DND-41 (cell line): ENCODE data around the gene AGO4.

Experiments used
- ATAC-seq: fragments of 200-7000 bp; cut with Tn5 transposase; 3 replicates; pipeline ENCODE4 v1.9.1; 2021; ENCODE audit warnings: low read depth; ENCODE audit not compliant: insufficient read depth
- DNase-seq: peaks from one replicate; pipeline ENCODE4 v3.0.0-alpha.2; 2020
- H2AFZ ChIP-seq: 2 replicates; pipeline ENCODE4 v1.6.0; 2012; ENCODE audit warnings: low read depth, low read length
- H3K27ac ChIP-seq: 2 replicates; pipeline ENCODE4 v1.5.1; 2012; ENCODE audit warnings: low read length, inconsistent platforms
- H3K27me3 ChIP-seq: fragments of 200-600 bp; sonication (generic); 2 replicates; pipeline ENCODE4 v1.6.0; 2012; ENCODE audit warnings: low read length, mild to moderate bottlenecking, inconsistent platforms; ENCODE audit not compliant: insufficient read depth, poor library complexity
- H3K36me3 ChIP-seq: 2 replicates; pipeline ENCODE4 v1.5.1; 2012; ENCODE audit warnings: low read length, inconsistent platforms; ENCODE audit not compliant: insufficient read depth
- H3K4me1 ChIP-seq: 2 replicates; pipeline ENCODE4 v1.5.1; 2012; ENCODE audit warnings: mild to moderate bottlenecking, low read length; ENCODE audit not compliant: insufficient read depth
- H3K4me2 ChIP-seq: 2 replicates; pipeline ENCODE4 v1.6.0; 2012; ENCODE audit warnings: mild to moderate bottlenecking, moderate library complexity, low read length, inconsistent platforms; ENCODE audit not compliant: insufficient read depth
- H3K4me3 ChIP-seq, 2 experiments: fragments of 200-600 bp in 1 of 2; shearing (Covaris generic) in 1 of 2; 2 replicates each; pipeline ENCODE4 v1.5.1; 2012 to 2016; ENCODE audit warnings: inconsistent platforms in 2 of 2, low read length in 2 of 2, mild to moderate bottlenecking in 2 of 2, low read depth in 1 of 2, moderate library complexity in 1 of 2
- H3K79me2 ChIP-seq: 2 replicates; pipeline ENCODE4 v1.6.0; 2012; ENCODE audit warnings: low read length, inconsistent platforms; ENCODE audit not compliant: insufficient read depth
- H3K9ac ChIP-seq: 2 replicates; pipeline ENCODE4 v1.6.0; 2012; ENCODE audit warnings: low read depth, mild to moderate bottlenecking, inconsistent platforms, low read length, moderate library complexity
- H3K9me3 ChIP-seq: 2 replicates; pipeline ENCODE4 v1.5.1; 2012; ENCODE audit warnings: low read length, moderate library complexity, mild to moderate bottlenecking, inconsistent platforms; ENCODE audit not compliant: insufficient read depth, severe bottlenecking
- H4K20me1 ChIP-seq: 2 replicates; pipeline ENCODE4 v1.6.0; 2012; ENCODE audit warnings: low read length; ENCODE audit not compliant: insufficient read depth
- EZH2 ChIP-seq: IDR thresholded peaks from 3 replicates; pipeline ENCODE4 v1.6.1; 2012; ENCODE audit warnings: borderline replicate concordance, low read depth, mild to moderate bottlenecking, moderate library complexity, low read length, inconsistent platforms; ENCODE audit not compliant: severe bottlenecking
- TF ChIP-seq, protein P1 (sequence below): IDR thresholded peaks from 2 replicates; pipeline ENCODE4 v1.5.1; 2012; ENCODE audit warnings: borderline replicate concordance, low read length, moderate library complexity, mild to moderate bottlenecking; ENCODE audit not compliant: poor library complexity, severe bottlenecking; ENCODE audit errors: extremely low read depth

The AGO4 gene

DNA sequence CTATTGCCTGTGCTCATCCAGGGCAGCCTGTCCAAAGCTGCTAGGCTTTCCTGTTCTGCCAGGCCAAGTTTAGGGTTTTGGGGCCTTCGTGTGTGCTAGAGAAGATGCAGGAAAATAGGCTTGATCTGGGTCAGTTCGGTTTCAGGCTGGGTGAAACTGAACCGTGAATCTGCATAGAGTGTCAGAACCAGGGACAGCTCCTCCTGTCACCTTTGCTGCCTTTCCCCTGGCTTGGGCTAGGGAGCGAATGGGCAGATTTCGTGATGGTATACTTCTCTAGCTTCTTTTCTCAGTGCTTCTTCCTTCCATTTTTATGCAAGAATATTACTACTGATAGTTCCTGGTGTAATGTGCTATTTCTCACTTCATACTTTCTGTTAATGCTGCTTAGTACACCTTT, 69.2 kb downstream of the AGO4 start:
- H3K79me2 ChIP-seq: no peaks in the 10 kb centered on the region
- TF ChIP-seq EZH2: no peak
- TF ChIP-seq, protein P1, sequence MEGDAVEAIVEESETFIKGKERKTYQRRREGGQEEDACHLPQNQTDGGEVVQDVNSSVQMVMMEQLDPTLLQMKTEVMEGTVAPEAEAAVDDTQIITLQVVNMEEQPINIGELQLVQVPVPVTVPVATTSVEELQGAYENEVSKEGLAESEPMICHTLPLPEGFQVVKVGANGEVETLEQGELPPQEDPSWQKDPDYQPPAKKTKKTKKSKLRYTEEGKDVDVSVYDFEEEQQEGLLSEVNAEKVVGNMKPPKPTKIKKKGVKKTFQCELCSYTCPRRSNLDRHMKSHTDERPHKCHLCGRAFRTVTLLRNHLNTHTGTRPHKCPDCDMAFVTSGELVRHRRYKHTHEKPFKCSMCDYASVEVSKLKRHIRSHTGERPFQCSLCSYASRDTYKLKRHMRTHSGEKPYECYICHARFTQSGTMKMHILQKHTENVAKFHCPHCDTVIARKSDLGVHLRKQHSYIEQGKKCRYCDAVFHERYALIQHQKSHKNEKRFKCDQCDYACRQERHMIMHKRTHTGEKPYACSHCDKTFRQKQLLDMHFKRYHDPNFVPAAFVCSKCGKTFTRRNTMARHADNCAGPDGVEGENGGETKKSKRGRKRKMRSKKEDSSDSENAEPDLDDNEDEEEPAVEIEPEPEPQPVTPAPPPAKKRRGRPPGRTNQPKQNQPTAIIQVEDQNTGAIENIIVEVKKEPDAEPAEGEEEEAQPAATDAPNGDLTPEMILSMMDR: no peak
- H3K4me3 ChIP-seq: no peak overlapping the region
- peak; percentile 44 for DNase-seq
- no peaks in the 10 kb centered on the region for H3K9me3 ChIP-seq
- no peaks in the 10 kb centered on the region for H4K20me1 ChIP-seq
- no peak overlapping the region for H3K9ac ChIP-seq
- no peaks in the 10 kb centered on the region for H3K27me3 ChIP-seq
- H3K36me3 ChIP-seq: no peaks in the 10 kb centered on the region
- H3K4me1 ChIP-seq: no peaks in the 10 kb centered on the region
- peak; percentile 79 for ATAC-seq
- no peak overlapping the region for H3K4me2 ChIP-seq
- no peak overlapping the region for H2AFZ ChIP-seq
- H3K27ac ChIP-seq: no peak overlapping the region

DNA sequence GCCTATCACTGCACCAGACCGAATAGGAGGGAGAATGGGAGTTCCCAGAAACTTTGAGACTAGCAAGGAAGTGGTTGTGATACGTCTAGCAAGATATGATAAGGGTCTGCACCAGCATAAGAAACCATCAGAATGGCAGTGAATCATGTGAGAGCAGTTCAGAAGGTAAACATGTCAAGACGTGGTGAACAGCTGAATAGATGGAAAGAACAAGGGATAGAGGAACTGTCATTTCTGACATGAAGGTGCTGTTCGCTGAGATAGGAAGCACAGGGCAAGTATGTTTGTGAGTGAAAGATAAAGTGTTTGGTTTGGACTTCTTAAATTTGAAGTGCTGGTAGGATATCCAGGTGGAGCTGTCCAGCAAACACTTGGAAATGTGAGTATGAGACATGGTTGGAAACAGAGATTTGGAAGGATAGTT, 74.0 kb downstream of the AGO4 start:
- no peak overlapping the region for H3K4me2 ChIP-seq
- peaks cover 6% of the 10 kb centered on the region; the same call in 1 of the 2 replicates for H3K36me3 ChIP-seq
- H3K9ac ChIP-seq: no peak overlapping the region
- H3K27ac ChIP-seq: no peak overlapping the region
- no peak for TF ChIP-seq EZH2
- TF ChIP-seq, protein P1: no peak
- no peaks in the 10 kb centered on the region for H3K27me3 ChIP-seq
- no peaks in the 10 kb centered on the region for H3K9me3 ChIP-seq
- no peak overlapping the region for H2AFZ ChIP-seq
- peaks cover 24% of the 10 kb centered on the region for H4K20me1 ChIP-seq
- ATAC-seq: no peak
- H3K4me3 ChIP-seq: no peak overlapping the region
- peaks cover 38% of the 10 kb centered on the region for H3K79me2 ChIP-seq
- H3K4me1 ChIP-seq: peaks cover 37% of the 10 kb centered on the region
- no peak for DNase-seq

DNA sequence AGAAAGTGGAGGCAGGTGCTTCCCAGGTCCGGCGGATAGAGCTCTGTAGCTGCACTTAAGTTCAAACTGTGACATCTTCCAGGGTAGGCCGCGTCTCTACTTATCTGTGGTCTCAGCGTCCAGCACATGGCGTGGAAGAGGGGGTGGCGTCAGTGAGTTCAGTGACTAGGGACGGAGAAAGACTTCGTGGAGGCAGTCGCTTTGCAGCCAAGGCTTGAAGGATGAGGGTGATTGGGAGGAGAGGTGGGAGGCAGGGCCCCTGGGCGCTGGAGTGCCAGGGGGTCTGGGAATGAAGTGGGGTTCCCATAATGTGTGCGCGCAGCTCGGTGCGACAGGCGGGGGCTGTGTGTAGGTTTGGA, 74.7 kb downstream of the AGO4 start:
- H3K9ac ChIP-seq: peak overlapping the region; percentile 91; the same call in 1 of the 2 replicates
- H3K4me1 ChIP-seq: peaks cover 37% of the 10 kb centered on the region
- 0 out of 2 replicates have a peak overlapping the region, but pooled peaks have one; percentile 34 for H3K27ac ChIP-seq
- peaks cover 45% of the 10 kb centered on the region for H3K79me2 ChIP-seq
- H3K4me3 ChIP-seq: peak overlapping the region in 1 of 2 experiments; percentile 91; a peak in 2 of 4 replicates
- peak overlapping the region; percentile 78 for H2AFZ ChIP-seq
- no peak for TF ChIP-seq EZH2
- TF ChIP-seq, protein P1: no peak
- peak overlapping the region; percentile 62 for H3K4me2 ChIP-seq
- ATAC-seq (no peak), DNase-seq (no peak)
- peaks cover 31% of the 10 kb centered on the region for H4K20me1 ChIP-seq
- no peaks in the 10 kb centered on the region for H3K27me3 ChIP-seq
- peaks cover 6% of the 10 kb centered on the region; the same call in 1 of the 2 replicates for H3K36me3 ChIP-seq
- H3K9me3 ChIP-seq: no peaks in the 10 kb centered on the region
